Measurements from ENCODE around the gene NMNAT2. TPM values are rescaled to one million over a fixed set of nuclear protein-coding genes. Genes with fewer than 3 reads are reported as not detected.
"Not testable (repeated sequence)": the region's sequence is repeated elsewhere in the genome, so short reads cannot be mapped to it uniquely, and the experiment has no call there.

Gene NMNAT2
- total RNA-seq, 1 experiment from 2014 or later, result 0.07 TPM

- Histone ChIP-seq H3K4me3 (no peak overlapping the region), H3K36me3 (no peaks in the 10 kb centered on the region), H3K9me3 (no peaks in the 10 kb centered on the region), H3K27me3 (no peaks in the 10 kb centered on the region)
- DNase-seq, result no peak
Observed at GRCh38 chr1:183276386-183277080, 141.6 kb downstream of the NMNAT2 start.

GRCh38 chr1:183275322-183275721 is 142.9 kb downstream of the NMNAT2 start:
- no peaks in the 10 kb centered on the region for H3K36me3 ChIP-seq
- DNase-seq, result no peak
- no peaks in the 10 kb centered on the region for H3K9me3 ChIP-seq
- no peak overlapping the region for H3K4me3 ChIP-seq
- no peaks in the 10 kb centered on the region for H3K27me3 ChIP-seq

GRCh38 chr1:183274836-183275235 is 143.3 kb downstream of the NMNAT2 start:
- Histone ChIP-seq H3K4me3 (no peak overlapping the region), H3K27me3 (no peaks in the 10 kb centered on the region), H3K9me3 (no peaks in the 10 kb centered on the region), H3K36me3 (no peaks in the 10 kb centered on the region)
- no peak for DNase-seq

- H3K27me3 ChIP-seq, H3K36me3 ChIP-seq, H3K4me3 ChIP-seq, H3K9me3 ChIP-seq, DNase-seq: not testable (repeated sequence)
Observed at GRCh38 chr1:183273984-183274383, 144.2 kb downstream of the NMNAT2 start.

- H3K4me3 ChIP-seq, result no peak overlapping the region
- DNase-seq, result no peak
- H3K9me3 ChIP-seq, result no peaks in the 10 kb centered on the region
- H3K27me3 ChIP-seq, result no peaks in the 10 kb centered on the region
- no peaks in the 10 kb centered on the region for H3K36me3 ChIP-seq
Observed at GRCh38 chr1:183273300-183273699, 144.9 kb downstream of the NMNAT2 start.

- DNase-seq, result peak; percentile 81
- Histone ChIP-seq H3K4me3 (no peak overlapping the region), H3K27me3 (no peaks in the 10 kb centered on the region), H3K9me3 (no peaks in the 10 kb centered on the region), H3K36me3 (no peaks in the 10 kb centered on the region)
Observed at GRCh38 chr1:183272390-183272848, 145.8 kb downstream of the NMNAT2 start.

GRCh38 chr1:183270541-183271141 is 147.5 kb downstream of the NMNAT2 start:
- H3K4me3 ChIP-seq, result no peak overlapping the region
- H3K9me3 ChIP-seq, result no peaks in the 10 kb centered on the region
- peak; percentile 81 for DNase-seq
- no peaks in the 10 kb centered on the region for H3K36me3 ChIP-seq
- no peaks in the 10 kb centered on the region for H3K27me3 ChIP-seq

- no peaks in the 10 kb centered on the region for H3K27me3 ChIP-seq
- no peak overlapping the region for H3K4me3 ChIP-seq
- H3K9me3 ChIP-seq, result no peaks in the 10 kb centered on the region
- peak; percentile 96 for DNase-seq
- no peaks in the 10 kb centered on the region for H3K36me3 ChIP-seq
Observed at GRCh38 chr1:183267646-183268431, 150.3 kb downstream of the NMNAT2 start.

GRCh38 chr1:183263886-183264602 is 154.1 kb downstream of the NMNAT2 start:
- DNase-seq, result no peak
- Histone ChIP-seq H3K4me3 (no peak overlapping the region), H3K36me3 (no peaks in the 10 kb centered on the region), H3K27me3 (no peaks in the 10 kb centered on the region), H3K9me3 (no peaks in the 10 kb centered on the region)

- Histone ChIP-seq H3K4me3 (no peak overlapping the region), H3K36me3 (no peaks in the 10 kb centered on the region), H3K27me3 (no peaks in the 10 kb centered on the region), H3K9me3 (no peaks in the 10 kb centered on the region)
- no peak for DNase-seq
Observed at GRCh38 chr1:183262628-183263200, 155.5 kb downstream of the NMNAT2 start.

- Histone ChIP-seq H3K36me3 (no peaks in the 10 kb centered on the region), H3K4me3 (no peak overlapping the region), H3K27me3 (no peaks in the 10 kb centered on the region), H3K9me3 (peaks cover 5% of the 10 kb centered on the region)
- no peak for DNase-seq
Observed at GRCh38 chr1:183259924-183260323, 158.3 kb downstream of the NMNAT2 start.

- H3K36me3 ChIP-seq, result no peaks in the 10 kb centered on the region
- no peak for DNase-seq
- peaks cover 13% of the 10 kb centered on the region for H3K9me3 ChIP-seq
- H3K4me3 ChIP-seq, result no peak overlapping the region
- no peaks in the 10 kb centered on the region for H3K27me3 ChIP-seq
Observed at GRCh38 chr1:183255073-183255472, 163.1 kb downstream of the NMNAT2 start.

GRCh38 chr1:183251959-183252450 is 166.2 kb downstream of the NMNAT2 start:
- H3K4me3 ChIP-seq, result no peak overlapping the region
- no peaks in the 10 kb centered on the region for H3K27me3 ChIP-seq
- peaks cover 19% of the 10 kb centered on the region for H3K9me3 ChIP-seq
- no peak for DNase-seq
- H3K36me3 ChIP-seq, result no peaks in the 10 kb centered on the region

- Histone ChIP-seq H3K36me3 (no peaks in the 10 kb centered on the region), H3K27me3 (no peaks in the 10 kb centered on the region), H3K9me3 (peaks cover 22% of the 10 kb centered on the region), H3K4me3 (no peak overlapping the region)
- DNase-seq, result no peak
Observed at GRCh38 chr1:183251101-183251958, 166.8 kb downstream of the NMNAT2 start.

- Histone ChIP-seq H3K36me3 (no peaks in the 10 kb centered on the region), H3K27me3 (no peaks in the 10 kb centered on the region), H3K9me3 (peaks cover 18% of the 10 kb centered on the region), H3K4me3 (no peak overlapping the region)
- DNase-seq, result no peak
Observed at GRCh38 chr1:183249941-183250452, 168.2 kb downstream of the NMNAT2 start.
